ENCODE measurements around the gene CASP3.

Gene CASP3

GRCh38 chr4:184591070-184591677 is 58.1 kb downstream of the CASP3 start:
- no peak for DNase-seq
- TF ChIP-seq CTCF (IDR thresholded peaks at IDR 0.05; ENCODE audit: low read depth, low read length): no peak
- Histone ChIP-seq H3K9me3 (ENCODE audit: severe bottlenecking) (peaks cover 1% of the 10 kb centered on the region), H3K27ac (no peak overlapping the region), H3K4me3 (ENCODE audit: low read depth, low read length) (no peak overlapping the region), H3K27me3 (ENCODE audit: insufficient read depth, low read depth, severe bottlenecking) (no peaks in the 10 kb centered on the region), H3K36me3 (no peaks in the 10 kb centered on the region)

GRCh38 chr4:184590196-184590595 is 59.1 kb downstream of the CASP3 start:
- DNase-seq: no peak
- no peak for TF ChIP-seq CTCF (IDR thresholded peaks at IDR 0.05; ENCODE audit: low read depth, low read length)
- no peak overlapping the region for H3K4me3 ChIP-seq (ENCODE audit: low read depth, low read length)
- peaks cover 3% of the 10 kb centered on the region for H3K9me3 ChIP-seq (ENCODE audit: severe bottlenecking)
- H3K36me3 ChIP-seq: no peaks in the 10 kb centered on the region
- no peak overlapping the region for H3K27ac ChIP-seq
- no peaks in the 10 kb centered on the region for H3K27me3 ChIP-seq (ENCODE audit: insufficient read depth, low read depth, severe bottlenecking)

DNA sequence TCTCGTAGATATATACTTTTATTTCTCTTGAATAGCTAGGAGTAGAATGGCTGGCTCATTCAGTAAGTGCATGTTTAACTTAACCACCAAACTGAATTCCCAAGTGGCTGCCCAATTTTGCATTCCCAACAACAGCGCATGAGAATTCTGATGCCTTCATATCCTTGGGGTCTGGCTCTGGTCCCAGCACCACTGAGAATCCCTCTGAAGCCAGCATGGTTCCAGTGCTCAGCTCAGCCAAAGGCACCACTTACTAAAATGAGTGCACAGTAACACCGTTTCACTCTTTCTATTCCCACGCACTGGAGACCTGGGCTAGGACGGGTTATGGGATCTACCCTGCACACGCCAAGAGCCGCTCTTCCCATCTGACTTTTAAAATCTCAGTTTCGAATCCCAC is 60.4 kb downstream of the CASP3 start:
- peaks cover 3% of the 10 kb centered on the region for H3K9me3 ChIP-seq (ENCODE audit: severe bottlenecking)
- no peak overlapping the region for H3K4me3 ChIP-seq (ENCODE audit: low read depth, low read length)
- no peaks in the 10 kb centered on the region for H3K36me3 ChIP-seq
- no peak overlapping the region for H3K27ac ChIP-seq
- no peak for TF ChIP-seq CTCF (IDR thresholded peaks at IDR 0.05; ENCODE audit: low read depth, low read length)
- DNase-seq: no peak
- H3K27me3 ChIP-seq (ENCODE audit: insufficient read depth, low read depth, severe bottlenecking): no peaks in the 10 kb centered on the region

DNA sequence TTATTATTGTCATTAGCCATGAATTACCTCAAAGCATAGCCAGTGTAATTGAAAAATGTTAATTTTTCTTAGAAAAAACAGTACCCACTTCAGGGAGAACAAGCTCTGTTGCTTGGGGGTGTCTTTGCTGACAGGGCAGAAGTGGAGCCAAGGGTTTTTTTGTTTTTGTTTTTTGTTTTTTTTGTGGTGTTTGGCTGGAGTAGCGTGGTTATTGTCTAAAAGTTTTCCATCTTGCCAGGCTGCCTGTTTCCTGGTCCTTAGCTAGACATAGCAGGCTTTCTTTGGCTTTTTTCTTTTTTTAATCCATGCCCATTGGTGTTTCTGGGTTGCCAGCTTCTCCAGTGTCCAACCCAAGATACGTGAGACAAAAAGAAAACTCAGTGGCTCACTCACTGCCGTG is 61.5 kb downstream of the CASP3 start:
- Histone ChIP-seq H3K36me3 (no peaks in the 10 kb centered on the region), H3K4me3 (ENCODE audit: low read depth, low read length) (no peak overlapping the region), H3K27ac (no peak overlapping the region), H3K9me3 (ENCODE audit: severe bottlenecking) (peaks cover 3% of the 10 kb centered on the region), H3K27me3 (ENCODE audit: insufficient read depth, low read depth, severe bottlenecking) (no peaks in the 10 kb centered on the region)
- no peak for TF ChIP-seq CTCF (IDR thresholded peaks at IDR 0.05; ENCODE audit: low read depth, low read length)
- no peak for DNase-seq

DNA sequence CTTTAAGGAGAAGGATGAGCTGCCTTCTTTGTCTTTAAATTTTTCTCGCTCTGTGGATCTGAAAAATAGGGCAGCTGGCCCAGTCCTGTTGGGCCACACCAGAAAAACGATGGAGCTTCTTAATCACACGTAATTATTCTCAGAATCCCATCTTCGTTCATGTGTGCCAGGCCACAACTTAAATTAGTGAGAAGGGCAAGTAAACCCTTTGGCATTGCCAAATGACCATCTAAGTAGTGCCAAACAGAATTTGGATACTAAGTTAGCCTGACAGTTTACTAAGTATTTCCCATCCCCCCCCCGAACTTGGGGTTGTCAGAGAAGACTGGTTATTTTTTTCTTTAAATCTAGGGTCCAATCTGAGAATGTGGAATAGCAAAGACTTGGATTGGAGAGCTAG is 62.0 kb downstream of the CASP3 start:
- H3K27ac ChIP-seq: no peak overlapping the region
- no peaks in the 10 kb centered on the region for H3K36me3 ChIP-seq
- TF ChIP-seq CTCF (IDR thresholded peaks at IDR 0.05; ENCODE audit: low read depth, low read length): no peak
- H3K27me3 ChIP-seq (ENCODE audit: insufficient read depth, low read depth, severe bottlenecking): no peaks in the 10 kb centered on the region
- no peak for DNase-seq
- peaks cover 3% of the 10 kb centered on the region for H3K9me3 ChIP-seq (ENCODE audit: severe bottlenecking)
- no peak overlapping the region for H3K4me3 ChIP-seq (ENCODE audit: low read depth, low read length)
